Stimulated activated CD8-positive, alpha-beta memory T cell treated with anti-CD3 and anti-CD28 coated beads, Interleukin-7, amount 100 ng/mL, for 48 hours (primary cell): ENCODE results near the gene HDGFL3.
"Not testable (repeated sequence)": the region's sequence is repeated elsewhere in the genome, so short reads cannot be mapped to it uniquely, and the experiment has no call there.

ENCODE experiments used
- DNase-seq, 2 donors: peaks; one replicate each; pipeline ENCODE4 v3.0.0-alpha.2; 2020; ENCODE audit warnings: low read depth in 1 of 2; ENCODE audit errors: extremely low read depth in 1 of 2

Gene HDGFL3

GRCh38 chr15:83207660-83208366 is at the start of gene HDGFL3:
Gene HDGFL3 (minus strand): TSS chr15:83207823. CDS start chr15:83207414, 409 bp downstream.
- DNase-seq = no peak

GRCh38 chr15:83250781-83251180 is 43.2 kb upstream of the HDGFL3 start:
- DNase-seq = no peak

GRCh38 chr15:83249030-83249343 is 41.4 kb upstream of the HDGFL3 start:
- no peak for DNase-seq

- no peak for DNase-seq
These were observed 40.8 kb upstream of the HDGFL3 start for GRCh38 chr15:83248151-83249029.

- no peak for DNase-seq
These were observed 36.0 kb upstream of the HDGFL3 start for GRCh38 chr15:83243634-83244033.

- no peak for DNase-seq
These were observed 22.6 kb upstream of the HDGFL3 start for GRCh38 chr15:83230242-83230641.

- no peak for DNase-seq
These were observed 17.8 kb upstream of the HDGFL3 start for GRCh38 chr15:83225449-83225848.

GRCh38 chr15:83221781-83222180 is 14.2 kb upstream of the HDGFL3 start:
- not testable (repeated sequence) for DNase-seq

GRCh38 chr15:83219026-83219425 is 11.4 kb upstream of the HDGFL3 start:
- no peak for DNase-seq

GRCh38 chr15:83215306-83215705 is 7.7 kb upstream of the HDGFL3 start:
- DNase-seq = no peak

- DNase-seq = no peak
These were observed 3.0 kb upstream of the HDGFL3 start for GRCh38 chr15:83210619-83211018.

GRCh38 chr15:83209333-83209732 is 1.7 kb upstream of the HDGFL3 start:
- DNase-seq = no peak

GRCh38 chr15:83208367-83208661 is 691 bp upstream of the HDGFL3 start:
- DNase-seq = no peak

GRCh38 chr15:83207009-83207659 is 489 bp downstream of the HDGFL3 start:
- no peak for DNase-seq

- DNase-seq = no peak
These were observed 1.1 kb downstream of the HDGFL3 start for GRCh38 chr15:83206526-83207008.

GRCh38 chr15:83205725-83206324 is 1.8 kb downstream of the HDGFL3 start:
- no peak for DNase-seq

- DNase-seq = no peak
These were observed 2.9 kb downstream of the HDGFL3 start for GRCh38 chr15:83204697-83205096.

GRCh38 chr15:83203543-83203942 is 4.1 kb downstream of the HDGFL3 start:
- no peak for DNase-seq

GRCh38 chr15:83200589-83200988 is 7.0 kb downstream of the HDGFL3 start:
- no peak for DNase-seq

- DNase-seq = no peak
These were observed 7.5 kb downstream of the HDGFL3 start for GRCh38 chr15:83200162-83200561.

- no peak for DNase-seq
These were observed 8.3 kb downstream of the HDGFL3 start for GRCh38 chr15:83199288-83199687.
